ENCODE results near the gene MROH7.

DNA sequence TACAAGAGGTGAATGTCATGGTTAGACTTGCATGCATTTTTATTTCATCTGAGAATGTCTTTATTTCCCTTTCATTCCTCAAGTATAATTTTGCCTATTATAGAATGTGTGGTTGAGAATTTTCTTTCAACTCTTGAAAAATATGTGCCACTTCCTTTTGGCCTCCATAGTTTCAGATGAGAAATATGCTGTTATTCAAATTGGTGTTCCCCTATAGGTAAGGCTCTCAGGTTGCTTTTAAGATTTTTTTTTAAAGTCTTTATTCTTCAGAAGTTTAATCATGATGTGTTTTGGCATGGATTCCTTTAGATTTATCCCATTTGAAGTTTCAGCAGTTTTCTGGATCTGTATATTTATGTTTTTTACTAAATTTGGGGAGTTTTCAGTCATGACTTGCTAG lies 2.1 kb downstream of the MROH7 start:
- TF ChIP-seq, protein P1, sequence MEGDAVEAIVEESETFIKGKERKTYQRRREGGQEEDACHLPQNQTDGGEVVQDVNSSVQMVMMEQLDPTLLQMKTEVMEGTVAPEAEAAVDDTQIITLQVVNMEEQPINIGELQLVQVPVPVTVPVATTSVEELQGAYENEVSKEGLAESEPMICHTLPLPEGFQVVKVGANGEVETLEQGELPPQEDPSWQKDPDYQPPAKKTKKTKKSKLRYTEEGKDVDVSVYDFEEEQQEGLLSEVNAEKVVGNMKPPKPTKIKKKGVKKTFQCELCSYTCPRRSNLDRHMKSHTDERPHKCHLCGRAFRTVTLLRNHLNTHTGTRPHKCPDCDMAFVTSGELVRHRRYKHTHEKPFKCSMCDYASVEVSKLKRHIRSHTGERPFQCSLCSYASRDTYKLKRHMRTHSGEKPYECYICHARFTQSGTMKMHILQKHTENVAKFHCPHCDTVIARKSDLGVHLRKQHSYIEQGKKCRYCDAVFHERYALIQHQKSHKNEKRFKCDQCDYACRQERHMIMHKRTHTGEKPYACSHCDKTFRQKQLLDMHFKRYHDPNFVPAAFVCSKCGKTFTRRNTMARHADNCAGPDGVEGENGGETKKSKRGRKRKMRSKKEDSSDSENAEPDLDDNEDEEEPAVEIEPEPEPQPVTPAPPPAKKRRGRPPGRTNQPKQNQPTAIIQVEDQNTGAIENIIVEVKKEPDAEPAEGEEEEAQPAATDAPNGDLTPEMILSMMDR (IDR thresholded peaks at IDR 0.05; ENCODE audit: poor library complexity), result no peak
- no peak for TF ChIP-seq EZH2 (IDR thresholded peaks at IDR 0.05; ENCODE audit: borderline replicate concordance)
